KOPT-K1 (cell line): ENCODE results near the gene SCARB1.

Source experiments
- H3K27ac ChIP-seq: fragments of 200-600 bp; sonication (generic); 2 replicates; pipeline ENCODE4 v1.5.1; 2016; ENCODE audit warnings: antibody characterized with exemption, mild to moderate bottlenecking, low read depth, low read length; ENCODE audit not compliant: poor library complexity, severe bottlenecking
- H3K36me3 ChIP-seq: fragments of 200-600 bp; sonication (generic); 2 replicates; pipeline ENCODE4 v1.5.1; 2017; ENCODE audit warnings: antibody characterized with exemption, mild to moderate bottlenecking, low read length, moderate library complexity; ENCODE audit not compliant: insufficient read depth
- H3K9me3 ChIP-seq: fragments of 200-600 bp; sonication (generic); 2 replicates; pipeline ENCODE4 v1.5.1; 2017; ENCODE audit warnings: antibody characterized with exemption, low read length, mild to moderate bottlenecking; ENCODE audit not compliant: insufficient read depth, poor library complexity, severe bottlenecking

Gene SCARB1

GRCh38 chr12:124844411-124845397, 19.0 kb downstream of the SCARB1 start:
- H3K36me3 ChIP-seq, result peaks cover 4% of the 10 kb centered on the region; the same call in 1 of the 2 replicates
- H3K9me3 ChIP-seq, result no peaks in the 10 kb centered on the region
- no peak overlapping the region for H3K27ac ChIP-seq

- no peak overlapping the region for H3K27ac ChIP-seq
- no peaks in the 10 kb centered on the region for H3K36me3 ChIP-seq
- H3K9me3 ChIP-seq, result no peaks in the 10 kb centered on the region
Measured at GRCh38 chr12:124842800-124843510, 20.7 kb downstream of the SCARB1 start.

GRCh38 chr12:124842073-124842749, 21.5 kb downstream of the SCARB1 start:
- Histone ChIP-seq H3K36me3 (no peaks in the 10 kb centered on the region), H3K9me3 (no peaks in the 10 kb centered on the region), H3K27ac (no peak overlapping the region)

- H3K27ac ChIP-seq, result no peak overlapping the region
- H3K9me3 ChIP-seq, result no peaks in the 10 kb centered on the region
- H3K36me3 ChIP-seq, result no peaks in the 10 kb centered on the region
Measured at GRCh38 chr12:124841558-124841945, 22.1 kb downstream of the SCARB1 start.

- Histone ChIP-seq H3K27ac (no peak overlapping the region), H3K36me3 (no peaks in the 10 kb centered on the region), H3K9me3 (no peaks in the 10 kb centered on the region)
Measured at GRCh38 chr12:124837958-124838803, 25.5 kb downstream of the SCARB1 start.

- Histone ChIP-seq H3K36me3 (no peaks in the 10 kb centered on the region), H3K27ac (no peak overlapping the region)
Measured at GRCh38 chr12:124837249-124837897, 26.3 kb downstream of the SCARB1 start.

GRCh38 chr12:124836759-124837158, 26.9 kb downstream of the SCARB1 start:
- no peaks in the 10 kb centered on the region for H3K9me3 ChIP-seq
- no peak overlapping the region for H3K27ac ChIP-seq

More at GRCh38 chr12:124837249-124837897, 26.3 kb downstream of the SCARB1 start:
- H3K9me3 ChIP-seq, result no peaks in the 10 kb centered on the region

GRCh38 chr12:124835656-124836410, 27.8 kb downstream of the SCARB1 start:
- Histone ChIP-seq H3K9me3 (no peaks in the 10 kb centered on the region), H3K36me3 (no peaks in the 10 kb centered on the region), H3K27ac (no peak overlapping the region)

More at GRCh38 chr12:124836759-124837158, 26.9 kb downstream of the SCARB1 start:
- H3K36me3 ChIP-seq, result no peaks in the 10 kb centered on the region

- H3K9me3 ChIP-seq, result peaks cover 7% of the 10 kb centered on the region
- no peak overlapping the region for H3K27ac ChIP-seq
- H3K36me3 ChIP-seq, result no peaks in the 10 kb centered on the region
Measured at GRCh38 chr12:124834822-124835221, 28.8 kb downstream of the SCARB1 start.

GRCh38 chr12:124833693-124834122, 30.0 kb downstream of the SCARB1 start:
- H3K36me3 ChIP-seq, result no peaks in the 10 kb centered on the region
- H3K27ac ChIP-seq, result no peak overlapping the region
- peaks cover 7% of the 10 kb centered on the region for H3K9me3 ChIP-seq

- H3K27ac ChIP-seq, result no peak overlapping the region
- H3K36me3 ChIP-seq, result no peaks in the 10 kb centered on the region
- peaks cover 7% of the 10 kb centered on the region for H3K9me3 ChIP-seq
Measured at GRCh38 chr12:124832856-124833255, 30.8 kb downstream of the SCARB1 start.

- peaks cover 7% of the 10 kb centered on the region for H3K9me3 ChIP-seq
Measured at GRCh38 chr12:124831590-124831989, 32.1 kb downstream of the SCARB1 start.

GRCh38 chr12:124830306-124830705, 33.4 kb downstream of the SCARB1 start:
- peaks cover 7% of the 10 kb centered on the region for H3K9me3 ChIP-seq
- H3K36me3 ChIP-seq, result no peaks in the 10 kb centered on the region
- no peak overlapping the region for H3K27ac ChIP-seq

More at GRCh38 chr12:124831590-124831989, 32.1 kb downstream of the SCARB1 start:
- Histone ChIP-seq H3K27ac (no peak overlapping the region), H3K36me3 (no peaks in the 10 kb centered on the region)
